ENCODE data around the gene C6orf136. TPM values are rescaled to one million over a fixed set of nuclear protein-coding genes. Genes with fewer than 3 reads are reported as not detected.

The C6orf136 gene
- total and polyA plus RNA-seq, 9 of the 15 experiments (the other 6 are each of a cell fraction or from before 2014, with no cell fraction given) = 14.1 to 63.1 (median 18.4) TPM

GRCh38 chr6:30678964-30679726 is 32.2 kb downstream of the C6orf136 start (continued):
- TF ChIP-seq ZKSCAN1 (IDR thresholded peaks at IDR 0.05; ENCODE audit: low read depth, low read length) (peak; percentile 66; the same call in 1 of the 2 replicates), RHOXF2B (CRISPR knock-in tag; conservative IDR thresholded peaks at IDR 0.05) (no peak), KLF1 (tag; IDR thresholded peaks at IDR 0.05) (no peak), KDM5B (IDR thresholded peaks at IDR 0.05; ENCODE audit: insufficient replicate concordance, low read depth, low read length) (peak; percentile 25), ZFP36 (IDR thresholded peaks at IDR 0.05; ENCODE audit: low read depth, low read length, partially characterized antibody) (peak; percentile 40), STAG1 (CRISPR knock-in tag; IDR thresholded peaks at IDR 0.05; ENCODE audit: borderline replicate concordance) (peak; percentile 87; the same call in 1 of the 2 replicates), ZNF583 (CRISPR knock-in tag; IDR thresholded peaks at IDR 0.05) (0 out of 2 replicates have a peak, but pooled peaks have one; percentile 47), ZNF263 (CRISPR knock-in tag; IDR thresholded peaks at IDR 0.05; ENCODE audit: borderline replicate concordance) (peak; percentile 72; the same call in 1 of the 2 replicates), HBP1 (CRISPR knock-in tag; IDR thresholded peaks at IDR 0.05) (no peak), SREBF2 (CRISPR knock-in tag; IDR thresholded peaks at IDR 0.05) (no peak), SMARCB1 (IDR thresholded peaks at IDR 0.05; ENCODE audit: insufficient read length, low read depth) (no peak), GTF2B (IDR thresholded peaks at IDR 0.05; ENCODE audit: extremely low read depth, insufficient read length) (no peak), ZNF316 (IDR thresholded peaks at IDR 0.05) (no peak), ZBED1 (IDR thresholded peaks at IDR 0.05) (no peak), ZNF79 (CRISPR knock-in tag; IDR thresholded peaks at IDR 0.05; ENCODE audit: low read depth) (no peak), RCOR1 (IDR thresholded peaks at IDR 0.05; ENCODE audit: borderline replicate concordance in 1 of 2, low read depth in 2 of 2, low read length in 2 of 2) (peak; percentile 64 to 85; a peak in 3 of 4 replicates), PTTG1 (tag; IDR thresholded peaks at IDR 0.05; ENCODE audit: low read depth) (no peak), CEBPB (tag; IDR thresholded peaks at IDR 0.05) (no peak), THRB (CRISPR knock-in tag; conservative IDR thresholded peaks at IDR 0.05) (no peak), POLR2B (IDR thresholded peaks at IDR 0.05; ENCODE audit: low read depth, partially characterized antibody) (no peak), LEF1 (IDR thresholded peaks at IDR 0.05) (no peak), FOXA3 (CRISPR knock-in tag; conservative IDR thresholded peaks at IDR 0.05 in 1 of 2, IDR thresholded peaks at IDR 0.05 in 1 of 2) (peak in 1 of 2 experiments; percentile 9; a peak in 1 of 4 replicates), ZC3H8 (IDR thresholded peaks at IDR 0.05) (no peak), E2F5 (CRISPR knock-in tag; IDR thresholded peaks at IDR 0.05) (no peak), ZNF644 (tag; IDR thresholded peaks at IDR 0.05; ENCODE audit: low read depth) (no peak), C11orf30 (IDR thresholded peaks at IDR 0.05; ENCODE audit: low read depth) (no peak)

Measured in K562 (cell line).